H1 (cell line): ENCODE results near the gene BAX. TPM values are rescaled to one million over a fixed set of nuclear protein-coding genes. Genes with fewer than 3 reads are reported as not detected.
A peak's percentile ranks its signal among the peaks of the same experiment; 100 is the strongest.
"Not testable (repeated sequence)": the region's sequence is repeated elsewhere in the genome, so short reads cannot be mapped to it uniquely, and the experiment has no call there.

Experiments
- CTCF ChIA-PET: fragments of 300-600 bp; sonication (Branson Sonifier 250); formaldehyde crosslinking; loops from one replicate; lab custom pipeline; 2021; ENCODE audit not compliant: partially characterized antibody; lab: Charles Lee
- POLR2A ChIA-PET: fragments of 300-600 bp; sonication (Branson Sonifier 250); formaldehyde crosslinking; loops from one replicate; lab custom pipeline; 2021; ENCODE audit warnings: inconsistent platforms; ENCODE audit not compliant: partially characterized antibody; lab: Charles Lee
- DNase-seq, 2 experiments: peaks; one replicate each; pipeline versions ENCODE4 v3.0.0 to v3.0.0-alpha.2; 2010 to 2022; ENCODE audit warnings: low spot score in 2 of 2, low read depth in 1 of 2, mixed read lengths in 1 of 2
- FAIRE-seq: peaks from 2 replicates; lab custom pipeline; 2011; peaks lifted over from hg19 to GRCh38; lab: Jason Lieb, UNC
- H2AFZ ChIP-seq: 2 replicates; pipeline ENCODE4 v1.8.1; 2012; ENCODE audit warnings: low read length, inconsistent platforms
- H2AK5ac ChIP-seq: 2 replicates; pipeline ENCODE4 v1.6.1; 2013; ENCODE audit warnings: low read depth, low read length
- H2BK120ac ChIP-seq: replicated peaks from 2 replicates; pipeline ENCODE3; 2013; ENCODE audit warnings: low read depth, low read length, inconsistent platforms
- H2BK12ac ChIP-seq: 2 replicates; pipeline ENCODE4 v1.6.1; 2013; ENCODE audit warnings: low read depth, low read length
- H2BK15ac ChIP-seq: 2 replicates; pipeline ENCODE4 v1.6.1; 2013; ENCODE audit warnings: low read length
- H2BK20ac ChIP-seq: 2 replicates; pipeline ENCODE4 v1.6.1; 2013; ENCODE audit warnings: low read length
- H2BK5ac ChIP-seq: 2 replicates; pipeline ENCODE4 v1.6.1; 2013; ENCODE audit warnings: low read depth, low read length
- H3K14ac ChIP-seq: 2 replicates; pipeline ENCODE4 v1.6.1; 2013; ENCODE audit warnings: inconsistent platforms; ENCODE audit not compliant: insufficient read length
- H3K18ac ChIP-seq: 2 replicates; pipeline ENCODE4 v1.6.1; 2013; ENCODE audit warnings: low read length; ENCODE audit errors: extremely low read depth
- H3K23ac ChIP-seq: 2 replicates; pipeline ENCODE4 v1.6.1; 2013; ENCODE audit warnings: inconsistent platforms; ENCODE audit not compliant: insufficient read length
- H3K23me2 ChIP-seq: 2 replicates; pipeline ENCODE4 v1.6.1; 2013; ENCODE audit warnings: low read depth, low read length
- H3K27ac ChIP-seq: 2 replicates; pipeline ENCODE4 v1.6.1; 2011; ENCODE audit warnings: low read depth, low read length, inconsistent platforms
- H3K27me3 ChIP-seq, 4 experiments: replicated peaks in 1 of 4; 1 replicate in 1 of 4; 2 replicates in 3 of 4; pipeline versions ENCODE4 v1.6.1 to v1.8.1; 2011 to 2013; ENCODE audit warnings: low read length in 3 of 4, mild to moderate bottlenecking in 3 of 4, inconsistent platforms in 2 of 4, mixed read lengths in 2 of 4, moderate library complexity in 1 of 4; ENCODE audit not compliant: control insufficient read depth in 3 of 4, insufficient read depth in 3 of 4; ENCODE audit errors: extremely low read depth in 1 of 4
- H3K36me3 ChIP-seq, 4 experiments: 2 replicates each; pipeline versions ENCODE4 v1.6.1 to v1.8.1; 2011 to 2013; ENCODE audit warnings: mild to moderate bottlenecking in 4 of 4, low read length in 3 of 4, moderate library complexity in 2 of 4, control low read depth in 1 of 4, inconsistent platforms in 1 of 4; ENCODE audit not compliant: insufficient read depth in 4 of 4, control insufficient read depth in 2 of 4
- H3K4ac ChIP-seq: replicated peaks from 2 replicates; pipeline ENCODE3; 2013; ENCODE audit warnings: low read length, low read depth, mixed read lengths, inconsistent platforms; ENCODE audit not compliant: insufficient read length
- H3K4me1 ChIP-seq, 4 experiments: replicated peaks in 1 of 4; 1 replicate in 1 of 4; 2 replicates in 3 of 4; pipeline versions ENCODE4 v1.6.1 to v1.8.1; 2011 to 2013; ENCODE audit warnings: low read length in 3 of 4, inconsistent platforms in 2 of 4, mixed read lengths in 1 of 4; ENCODE audit not compliant: insufficient read depth in 4 of 4, control insufficient read depth in 3 of 4
- H3K4me2 ChIP-seq, 2 experiments: 2 replicates each; pipeline versions ENCODE4 v1.6.1 to v1.8.1; 2011 to 2013; ENCODE audit warnings: low read depth in 2 of 2, low read length in 2 of 2, control low read depth in 1 of 2, inconsistent platforms in 1 of 2, mild to moderate bottlenecking in 1 of 2; ENCODE audit not compliant: insufficient read depth in 1 of 2
- H3K4me3 ChIP-seq, 4 experiments: fragments of 200-600, 300-600 bp in 1 of 4; sonication (generic), shearing (Covaris generic), sonication (Bioruptor Twin) in 1 of 4; 2 replicates each; pipeline versions ENCODE4 v1.5.1 to v1.8.1; 2011 to 2016; ENCODE audit warnings: low read length in 4 of 4, low read depth in 3 of 4, control low read depth in 2 of 4, inconsistent platforms in 2 of 4, mild to moderate bottlenecking in 2 of 4, mixed read lengths in 1 of 4, moderate library complexity in 1 of 4; ENCODE audit not compliant: insufficient read depth in 2 of 4; ENCODE audit errors: extremely low read depth in 1 of 4
- H3K56ac ChIP-seq: replicated peaks from 2 replicates; pipeline ENCODE3; 2013; ENCODE audit warnings: low read depth, mild to moderate bottlenecking, mixed read lengths, low read length, inconsistent platforms; ENCODE audit not compliant: insufficient read length
- H3K79me1 ChIP-seq: 2 replicates; pipeline ENCODE4 v1.6.1; 2013; ENCODE audit warnings: low read depth, low read length, control low read depth
- H3K79me2 ChIP-seq, 2 experiments: 2 replicates each; pipeline versions ENCODE4 v1.6.1 to v1.8.1; 2012 to 2013; ENCODE audit warnings: low read length in 2 of 2, mild to moderate bottlenecking in 2 of 2, inconsistent platforms in 1 of 2; ENCODE audit not compliant: insufficient read depth in 2 of 2, control insufficient read depth in 1 of 2
- H3K9ac ChIP-seq, 4 experiments: replicated peaks in 1 of 4; 1 replicate in 1 of 4; 2 replicates in 3 of 4; pipeline versions ENCODE4 v1.6.1 to v1.8.1; 2011 to 2013; ENCODE audit warnings: low read depth in 3 of 4, low read length in 3 of 4, control low read depth in 2 of 4, mild to moderate bottlenecking in 2 of 4, moderate library complexity in 2 of 4, inconsistent platforms in 1 of 4; ENCODE audit errors: extremely low read depth in 1 of 4
- H3K9me3 ChIP-seq, 2 experiments: 2 replicates each; pipeline versions ENCODE4 v1.6.1 to v1.8.1; 2012 to 2013; ENCODE audit warnings: mild to moderate bottlenecking in 2 of 2, moderate library complexity in 2 of 2, control low read depth in 1 of 2, inconsistent platforms in 1 of 2, low read depth in 1 of 2, low read length in 1 of 2, mixed read lengths in 1 of 2; ENCODE audit not compliant: insufficient read depth in 2 of 2
- H4K20me1 ChIP-seq, 2 experiments: replicated peaks in 1 of 2; 2 replicates each; pipeline versions ENCODE3 to v1.8.1; 2011 to 2013; ENCODE audit warnings: inconsistent platforms in 2 of 2, low read length in 2 of 2, mild to moderate bottlenecking in 1 of 2; ENCODE audit not compliant: insufficient read depth in 2 of 2, control insufficient read depth in 1 of 2
- H4K5ac ChIP-seq: 2 replicates; pipeline ENCODE4 v1.6.1; 2013; ENCODE audit warnings: low read length, low read depth, mixed read lengths, inconsistent platforms; ENCODE audit not compliant: insufficient read length
- H4K8ac ChIP-seq: 2 replicates; pipeline ENCODE4 v1.8.0; 2013; ENCODE audit warnings: mild to moderate bottlenecking, moderate library complexity, low read length, inconsistent platforms; ENCODE audit not compliant: insufficient read depth; ENCODE audit errors: extremely low read depth
- H4K91ac ChIP-seq: replicated peaks from 2 replicates; pipeline ENCODE3; 2013; ENCODE audit warnings: low read length, mixed read lengths, inconsistent platforms; ENCODE audit not compliant: insufficient read length
- ATF3 ChIP-seq: IDR thresholded peaks from 2 replicates; pipeline ENCODE4 v1.6.1; 2011; ENCODE audit warnings: low read depth, mild to moderate bottlenecking, low read length; ENCODE audit not compliant: insufficient read depth
- CHD1 ChIP-seq: IDR thresholded peaks from 2 replicates; pipeline ENCODE4 v1.6.1; 2012; ENCODE audit warnings: low read depth, low read length, improper control_type of control experiment
- RNF2 ChIP-seq: fragments of 200-900, 300-1000 bp; sonication (generic); IDR thresholded peaks from 2 replicates; pipeline ENCODE4 v1.7.1; 2016; ENCODE audit warnings: borderline replicate concordance, low read depth, mild to moderate bottlenecking, antibody characterized with exemption, low read length; ENCODE audit not compliant: poor library complexity, severe bottlenecking; ENCODE audit errors: missing control alignments
- SIRT6 ChIP-seq: IDR thresholded peaks from one replicate; pipeline ENCODE4 v1.7.1; 2012; ENCODE audit warnings: low read length, inconsistent platforms
- SP1 ChIP-seq: IDR thresholded peaks from 2 replicates; pipeline ENCODE4 v1.6.1; 2011; ENCODE audit warnings: low read depth, low read length
- TAF7 ChIP-seq: optimal IDR thresholded peaks from 2 replicates; pipeline ENCODE3; 2011; ENCODE audit warnings: low read depth, mild to moderate bottlenecking, inconsistent platforms, low read length, moderate library complexity, borderline replicate concordance
- WGBS, 2 experiments: shearing (Covaris generic) in 1 of 2; methylation state at CpG; one replicate each; pipeline versions ENCODE4 v1.1.6 to v1.1.7; 2013 to 2015; ENCODE audit warnings: low lambda C conversion rate in 2 of 2, mixed read lengths in 2 of 2, inconsistent platforms in 1 of 2, low coverage in 1 of 2, missing lambda C conversion rate in 1 of 2; ENCODE audit not compliant: insufficient replicate concordance in 2 of 2, insufficient coverage in 1 of 2, insufficient read length in 1 of 2; ENCODE audit errors: extremely low coverage in 1 of 2, missing lambda C conversion rate in 1 of 2; 5-methylcytosine and 5-hydroxymethylcytosine counted together
- polyA plus RNA-seq, 7 experiments: library from polyadenylated mRNA; depleted of rRNA in 3 of 7; stranded (reverse) in 5 of 7; unstranded in 2 of 7; fragments of >200 nt in 5 of 7; fragments of 200-250 nt in 2 of 7; gene quantifications; 1 replicate in 5 of 7; 2 replicates in 1 of 7; 4 replicates in 1 of 7; pipeline versions ENCODE4 v1.2.1 to v1.2.3, GENCODE V29; 2011 to 2013; ENCODE audit warnings: missing spikeins in 2 of 7, mixed read lengths in 2 of 7
- total RNA-seq: library from RNA; stranded (reverse); fragmentation: NEBNext Ultra II Directional; extraction: Animal tissue kit (Norgen Biotek cat#: 25700); gene quantifications from 2 replicates; pipeline ENCODE4 v1.2.1, GENCODE V29; 2021

BAX gene
- total and polyA plus RNA-seq, 2 of the 8 experiments (the other 6 are each of a cell fraction or from before 2014, with no cell fraction given): 257 to 346 TPM

- TF ChIP-seq TAF7 (no peak), ATF3 (peak; percentile 55), CHD1 (no peak), RNF2 (no peak), SIRT6 (no peak), SP1 (no peak)
- TF ChIP-seq, all 59 proteins: peak for 3
These were observed 35.9 kb upstream of the BAX start (continued) for GRCh38 chr19:48918801-48919247.

GRCh38 chr19:48919271-48919670 is 35.4 kb upstream of the BAX start:
- ChIA-PET CTCF (interaction anchor here (0.7 to 1.6 kb wide), 8 partner anchors 12 to 77 kb away, joined by 3 to 7 read pairs (median 3); partner anchors contain the start of genes DHDH and RUVBL2), POLR2A (interaction anchor here (0.8 to 2.3 kb wide), 9 partner anchors 13 to 52 kb away, joined by 3 to 16 read pairs (median 3); partner anchors contain the start of genes DHDH, FTL, NUCB1 and PPP1R15A)
- not testable (repeated sequence) for H3K9me3 ChIP-seq, FAIRE-seq, H2BK12ac ChIP-seq, H3K23me2 ChIP-seq, H3K14ac ChIP-seq, H3K79me1 ChIP-seq, H3K56ac ChIP-seq, H3K9ac ChIP-seq, H3K4me1 ChIP-seq, H2AFZ ChIP-seq, H3K23ac ChIP-seq, H3K18ac ChIP-seq, H4K91ac ChIP-seq, H3K27ac ChIP-seq, H3K4me3 ChIP-seq, H2BK20ac ChIP-seq, H2AK5ac ChIP-seq, H3K4ac ChIP-seq, H4K5ac ChIP-seq, H4K8ac ChIP-seq, H3K79me2 ChIP-seq, H2BK120ac ChIP-seq, H3K4me2 ChIP-seq, H4K20me1 ChIP-seq, DNase-seq, H2BK15ac ChIP-seq, H3K27me3 ChIP-seq
- H3K36me3 ChIP-seq: peaks cover 2 to 46% (median 15%) of the 10 kb centered on the region in 4 experiments; a peak in 7 of 8 replicates
- WGBS, 2 experiments: 92% methylated on average over 7 of the region's 8 CpGs; no CpG with 5 or more reads in 1 of the 2 experiments
- H2BK5ac ChIP-seq: 0 out of 2 replicates have a peak overlapping the region, but pooled peaks have one; percentile 30
